ENCODE data around the gene MAMSTR.

The MAMSTR gene

DNA sequence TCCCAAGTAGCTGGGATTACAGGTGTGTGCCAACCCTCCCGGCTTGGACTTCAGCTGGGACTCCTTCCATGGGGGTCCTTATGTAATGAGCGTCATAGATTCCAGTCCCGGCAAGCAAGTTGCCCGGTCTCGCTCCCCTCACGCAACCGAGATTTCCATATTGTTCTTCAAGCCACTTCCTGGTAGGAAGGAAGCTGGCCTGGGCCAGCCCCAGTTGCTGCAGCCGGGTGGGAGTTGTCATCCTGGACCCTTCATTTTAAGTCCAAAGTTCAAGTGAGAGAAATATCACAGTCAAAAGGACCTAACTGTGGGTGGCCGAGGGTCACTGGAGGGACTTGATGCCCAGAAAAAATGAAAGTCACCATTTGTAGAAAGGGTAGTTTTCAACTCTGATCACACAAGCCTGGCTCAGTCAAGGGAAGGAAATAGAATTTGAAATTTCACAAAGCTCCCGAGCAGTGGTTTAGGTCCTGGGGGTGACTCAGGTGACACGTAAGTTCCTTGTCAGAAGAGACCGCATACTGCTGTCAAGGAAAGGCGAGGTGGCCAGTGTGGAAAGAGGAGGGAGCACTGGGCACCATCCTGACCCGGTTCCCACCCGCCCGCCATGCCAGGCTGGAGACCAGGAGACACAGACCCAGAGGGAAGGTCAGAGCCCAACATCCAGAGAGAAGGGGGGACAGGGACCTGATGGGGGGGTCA, 41.1 kb upstream of the MAMSTR start:
- no peaks in the 10 kb centered on the region for H3K36me3 ChIP-seq (ENCODE audit: control insufficient read depth, low read length)
- no peaks in the 10 kb centered on the region for H3F3A ChIP-seq (ENCODE audit: control insufficient read depth, insufficient read depth)
- no peaks in the 10 kb centered on the region for H3K79me2 ChIP-seq (ENCODE audit: control insufficient read depth, low read length)
- TF ChIP-seq, protein P1, sequence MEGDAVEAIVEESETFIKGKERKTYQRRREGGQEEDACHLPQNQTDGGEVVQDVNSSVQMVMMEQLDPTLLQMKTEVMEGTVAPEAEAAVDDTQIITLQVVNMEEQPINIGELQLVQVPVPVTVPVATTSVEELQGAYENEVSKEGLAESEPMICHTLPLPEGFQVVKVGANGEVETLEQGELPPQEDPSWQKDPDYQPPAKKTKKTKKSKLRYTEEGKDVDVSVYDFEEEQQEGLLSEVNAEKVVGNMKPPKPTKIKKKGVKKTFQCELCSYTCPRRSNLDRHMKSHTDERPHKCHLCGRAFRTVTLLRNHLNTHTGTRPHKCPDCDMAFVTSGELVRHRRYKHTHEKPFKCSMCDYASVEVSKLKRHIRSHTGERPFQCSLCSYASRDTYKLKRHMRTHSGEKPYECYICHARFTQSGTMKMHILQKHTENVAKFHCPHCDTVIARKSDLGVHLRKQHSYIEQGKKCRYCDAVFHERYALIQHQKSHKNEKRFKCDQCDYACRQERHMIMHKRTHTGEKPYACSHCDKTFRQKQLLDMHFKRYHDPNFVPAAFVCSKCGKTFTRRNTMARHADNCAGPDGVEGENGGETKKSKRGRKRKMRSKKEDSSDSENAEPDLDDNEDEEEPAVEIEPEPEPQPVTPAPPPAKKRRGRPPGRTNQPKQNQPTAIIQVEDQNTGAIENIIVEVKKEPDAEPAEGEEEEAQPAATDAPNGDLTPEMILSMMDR (IDR thresholded peaks at IDR 0.05; ENCODE audit: low read depth, low read length, poor library complexity, severe bottlenecking), result no peak
- TF ChIP-seq EZH2phosphoT487 (IDR thresholded peaks at IDR 0.05; ENCODE audit: borderline replicate concordance, low read length), result no peak
- H3K4me2 ChIP-seq (ENCODE audit: low read length), result peak overlapping the region; percentile 21; the same call in 1 of the 2 replicates
- no peak overlapping the region for H3K27ac ChIP-seq (ENCODE audit: low read depth, low read length)
- H3K4me1 ChIP-seq (ENCODE audit: control insufficient read depth, low read length), result peaks cover 7% of the 10 kb centered on the region
- no peak overlapping the region for H3K4me3 ChIP-seq (ENCODE audit: low read length)
- no peaks in the 10 kb centered on the region for H3K9me3 ChIP-seq (ENCODE audit: control insufficient read depth, insufficient read depth, low read length)
- H4K20me1 ChIP-seq (ENCODE audit: control insufficient read depth, insufficient read depth, low read depth, low read length), result no peaks in the 10 kb centered on the region
- no peaks in the 10 kb centered on the region for H3K9me2 ChIP-seq (replicated peaks; ENCODE audit: control insufficient read depth, low read length)
- peaks cover 7% of the 10 kb centered on the region for H3K27me3 ChIP-seq (ENCODE audit: control insufficient read depth, low read length)

DNA sequence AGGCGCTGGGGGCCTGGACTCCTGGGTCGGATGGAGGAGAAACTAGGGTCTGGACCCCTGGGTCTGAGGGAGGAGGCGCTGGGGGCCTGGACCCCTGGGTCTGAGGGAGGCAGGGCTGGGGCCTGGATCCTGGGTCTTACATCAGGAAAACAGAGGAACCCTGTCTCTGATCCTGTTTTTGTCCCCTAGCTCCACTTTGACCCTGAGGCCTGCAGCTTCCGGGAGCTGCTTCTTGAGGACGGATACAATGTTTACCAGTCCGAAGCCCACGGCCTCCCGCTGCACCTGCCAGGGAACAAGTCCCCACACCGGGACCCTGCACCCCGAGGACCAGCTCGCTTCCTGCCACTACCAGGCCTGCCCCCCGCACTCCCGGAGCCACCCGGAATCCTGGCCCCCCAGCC, 38.2 kb upstream of the MAMSTR start:
- no peaks in the 10 kb centered on the region for H3K9me2 ChIP-seq (replicated peaks; ENCODE audit: control insufficient read depth, low read length)
- H3K79me2 ChIP-seq (ENCODE audit: control insufficient read depth, low read length), result no peaks in the 10 kb centered on the region
- H3K4me3 ChIP-seq (ENCODE audit: low read length), result no peak overlapping the region
- peaks cover 15% of the 10 kb centered on the region for H3K27me3 ChIP-seq (ENCODE audit: control insufficient read depth, low read length)
- no peak for TF ChIP-seq EZH2phosphoT487 (IDR thresholded peaks at IDR 0.05; ENCODE audit: borderline replicate concordance, low read length)
- TF ChIP-seq, protein P1 (IDR thresholded peaks at IDR 0.05; ENCODE audit: low read depth, low read length, poor library complexity, severe bottlenecking), result no peak
- H3K9me3 ChIP-seq (ENCODE audit: control insufficient read depth, insufficient read depth, low read length), result no peaks in the 10 kb centered on the region
- no peak overlapping the region for H3K4me2 ChIP-seq (ENCODE audit: low read length)
- no peak overlapping the region for H3K27ac ChIP-seq (ENCODE audit: low read depth, low read length)
- no peaks in the 10 kb centered on the region for H3F3A ChIP-seq (ENCODE audit: control insufficient read depth, insufficient read depth)
- H3K36me3 ChIP-seq (ENCODE audit: control insufficient read depth, low read length), result no peaks in the 10 kb centered on the region
- no peaks in the 10 kb centered on the region for H4K20me1 ChIP-seq (ENCODE audit: control insufficient read depth, insufficient read depth, low read depth, low read length)
- peaks cover 14% of the 10 kb centered on the region for H3K4me1 ChIP-seq (ENCODE audit: control insufficient read depth, low read length)

DNA sequence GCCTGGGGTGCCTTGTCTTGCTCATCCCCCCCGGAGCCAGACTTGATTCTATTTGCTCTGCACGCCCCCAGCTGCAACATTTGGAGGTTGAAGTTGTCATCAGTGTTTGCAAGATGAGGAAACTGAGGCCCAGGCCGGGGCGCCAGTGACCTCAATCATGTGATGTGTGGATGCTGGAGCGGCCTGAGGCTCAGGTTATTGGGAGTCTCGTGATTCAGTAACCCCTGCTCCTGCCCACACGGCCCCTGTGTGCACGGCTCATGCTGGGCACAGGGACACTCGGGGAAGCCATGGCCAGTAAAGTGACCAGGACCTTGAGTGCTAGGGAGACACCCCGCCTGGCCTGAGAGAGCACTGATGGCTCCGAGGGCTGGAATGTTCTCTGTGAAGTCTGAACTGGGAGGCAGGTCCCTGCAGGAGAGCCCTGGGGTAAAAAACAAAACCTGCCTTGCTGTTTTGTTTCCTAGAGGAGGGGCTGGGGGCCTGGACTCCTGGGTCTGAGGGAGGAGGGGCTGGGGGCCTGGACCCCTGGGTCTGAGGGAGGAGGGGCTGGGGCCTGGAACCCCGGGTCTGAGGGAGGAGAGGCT, 37.7 kb upstream of the MAMSTR start:
- no peaks in the 10 kb centered on the region for H3K9me2 ChIP-seq (replicated peaks; ENCODE audit: control insufficient read depth, low read length)
- TF ChIP-seq, protein P1 (IDR thresholded peaks at IDR 0.05; ENCODE audit: low read depth, low read length, poor library complexity, severe bottlenecking), result no peak
- TF ChIP-seq EZH2phosphoT487 (IDR thresholded peaks at IDR 0.05; ENCODE audit: borderline replicate concordance, low read length), result no peak
- 0 out of 2 replicates have a peak, but pooled peaks cover under 1% of the 10 kb centered on the region for H3F3A ChIP-seq (ENCODE audit: control insufficient read depth, insufficient read depth)
- H3K27ac ChIP-seq (ENCODE audit: low read depth, low read length), result no peak overlapping the region
- no peaks in the 10 kb centered on the region for H3K9me3 ChIP-seq (ENCODE audit: control insufficient read depth, insufficient read depth, low read length)
- peaks cover 18% of the 10 kb centered on the region for H3K27me3 ChIP-seq (ENCODE audit: control insufficient read depth, low read length)
- no peak overlapping the region for H3K4me3 ChIP-seq (ENCODE audit: low read length)
- peaks cover 20% of the 10 kb centered on the region for H3K4me1 ChIP-seq (ENCODE audit: control insufficient read depth, low read length)
- no peak overlapping the region for H3K4me2 ChIP-seq (ENCODE audit: low read length)
- H4K20me1 ChIP-seq (ENCODE audit: control insufficient read depth, insufficient read depth, low read depth, low read length), result no peaks in the 10 kb centered on the region
- H3K79me2 ChIP-seq (ENCODE audit: control insufficient read depth, low read length), result no peaks in the 10 kb centered on the region
- no peaks in the 10 kb centered on the region for H3K36me3 ChIP-seq (ENCODE audit: control insufficient read depth, low read length)

All from DOHH2 (cell line).